Neural cell (in vitro differentiated cells): Measurements from ENCODE around the gene AHNAK2. TPM values are rescaled to one million over a fixed set of nuclear protein-coding genes. Genes with fewer than 3 reads are reported as not detected.

Experiments used
- H2AFZ ChIP-seq: fragments of 200-600, 300-800 bp; sonication (generic), shearing (Covaris generic); 2 replicates; pipeline ENCODE4 v1.6.0; 2014; ENCODE audit warnings: low read depth, mild to moderate bottlenecking, antibody characterized with exemption, low read length, moderate library complexity
- H3F3A ChIP-seq: fragments of 200-600 bp; shearing (Covaris generic); 2 replicates; pipeline ENCODE4 v1.6.1; 2016; ENCODE audit warnings: mild to moderate bottlenecking, moderate library complexity, mixed read lengths, antibody characterized with exemption, low read length; ENCODE audit not compliant: insufficient read depth, poor library complexity, severe bottlenecking
- H3K27ac ChIP-seq: fragments of 200-600, 300-800 bp; sonication (generic), shearing (Covaris generic); 2 replicates; pipeline ENCODE4 v1.5.1; 2014; ENCODE audit warnings: mild to moderate bottlenecking, low read length, moderate library complexity
- H3K27me3 ChIP-seq: fragments of 300-800, 200-600 bp; sonication (generic), shearing (Covaris generic); 2 replicates; pipeline ENCODE4 v1.6.0; 2014; ENCODE audit warnings: mild to moderate bottlenecking, low read depth, low read length, moderate library complexity; ENCODE audit not compliant: insufficient read depth
- H3K36me3 ChIP-seq: fragments of 300-800, 200-600 bp; sonication (generic), shearing (Covaris generic); 2 replicates; pipeline ENCODE4 v1.5.1; 2014; ENCODE audit warnings: mild to moderate bottlenecking, antibody characterized with exemption, low read length, moderate library complexity; ENCODE audit not compliant: insufficient read depth
- H3K4me2 ChIP-seq: fragments of 300-800, 200-600 bp; sonication (generic), shearing (Covaris generic); 2 replicates; pipeline ENCODE4 v1.6.0; 2014; ENCODE audit warnings: mild to moderate bottlenecking, low read length
- H3K4me3 ChIP-seq: fragments of 300-800, 200-600 bp; sonication (generic), shearing (Covaris generic); 2 replicates; pipeline ENCODE4 v1.5.1; 2014; ENCODE audit warnings: mild to moderate bottlenecking, low read length, moderate library complexity
- H3K79me2 ChIP-seq: fragments of 200-600 bp; shearing (Covaris generic); replicated peaks from 2 replicates; pipeline ENCODE4 v1.6.0; 2014; ENCODE audit warnings: mild to moderate bottlenecking, low read length, moderate library complexity; ENCODE audit not compliant: insufficient read depth
- H3K9ac ChIP-seq: fragments of 300-800, 200-600 bp; sonication (generic), shearing (Covaris generic); 2 replicates; pipeline ENCODE4 v1.6.1; 2016; ENCODE audit warnings: mild to moderate bottlenecking, low read length, mixed read lengths
- H3K9me2 ChIP-seq: fragments of 200-600 bp; shearing (Covaris generic); 2 replicates; pipeline ENCODE4 v1.6.1; 2016; ENCODE audit warnings: mild to moderate bottlenecking, low read length, mixed read lengths; ENCODE audit not compliant: insufficient read depth
- H3K9me3 ChIP-seq: fragments of 200-600, 300-800 bp; sonication (generic), shearing (Covaris generic); 2 replicates; pipeline ENCODE4 v1.6.1; 2016; ENCODE audit warnings: mild to moderate bottlenecking, mixed run types, low read length, moderate library complexity, mixed read lengths
- H4K20me1 ChIP-seq: fragments of 200-600 bp; shearing (Covaris generic); 2 replicates; pipeline ENCODE4 v1.6.1; 2016; ENCODE audit warnings: mild to moderate bottlenecking, mixed run types; ENCODE audit not compliant: insufficient read depth
- CTCF ChIP-seq: fragments of 450-650 bp; IDR thresholded peaks from 2 replicates; pipeline ENCODE4 v1.5.1; 2014; ENCODE audit warnings: antibody characterized with exemption, mild to moderate bottlenecking, moderate library complexity; ENCODE audit not compliant: poor library complexity, severe bottlenecking
- EP300 ChIP-seq: fragments of 450-650 bp; conservative IDR thresholded peaks from 2 replicates; pipeline ENCODE4 v1.6.1; 2014; ENCODE audit warnings: antibody characterized with exemption, mild to moderate bottlenecking, moderate library complexity; ENCODE audit not compliant: poor library complexity, severe bottlenecking
- EZH2 ChIP-seq: fragments of 200-600, 300-800 bp; shearing (Covaris generic), sonication (generic); IDR thresholded peaks from 2 replicates; pipeline ENCODE4 v1.6.1; 2014; ENCODE audit warnings: antibody characterized with exemption, low read length, borderline replicate concordance, mild to moderate bottlenecking; ENCODE audit not compliant: insufficient read depth, poor library complexity, severe bottlenecking
- MXI1 ChIP-seq: fragments of 450-650 bp; conservative IDR thresholded peaks from 2 replicates; pipeline ENCODE4 v1.6.1; 2014; ENCODE audit warnings: antibody characterized with exemption, mild to moderate bottlenecking; ENCODE audit not compliant: poor library complexity, severe bottlenecking
- POLR2AphosphoS5 ChIP-seq: IDR thresholded peaks from 2 replicates; pipeline ENCODE4 v1.6.1; 2012
- RAD21 ChIP-seq: fragments of 450-650 bp; conservative IDR thresholded peaks from 2 replicates; pipeline ENCODE4 v1.6.1; 2014; ENCODE audit warnings: antibody characterized with exemption, mild to moderate bottlenecking, moderate library complexity
- REST ChIP-seq: IDR thresholded peaks from 2 replicates; pipeline ENCODE4 v1.6.1; 2012; ENCODE audit warnings: borderline replicate concordance
- SMC3 ChIP-seq: fragments of 450-650 bp; conservative IDR thresholded peaks from 2 replicates; pipeline ENCODE4 v1.6.1; 2014; ENCODE audit warnings: antibody characterized with exemption, mild to moderate bottlenecking, moderate library complexity; ENCODE audit not compliant: poor library complexity
- TAF1 ChIP-seq: IDR thresholded peaks from 2 replicates; pipeline ENCODE4 v1.6.1; 2012; ENCODE audit warnings: low read depth
- polyA plus RNA-seq: library from polyadenylated mRNA; depleted of rRNA; stranded (reverse); fragments of >200 nt; gene quantifications from 2 replicates; pipeline ENCODE4 v1.2.3, GENCODE V29; 2014

The AHNAK2 gene
- polyA plus RNA-seq, 1 donor from 2014 or later: 1.4 TPM

GRCh38 chr14:104899781-104900180, 78.4 kb downstream of the AHNAK2 start (continued):
- no peak for TF ChIP-seq EZH2
- no peak for TF ChIP-seq RAD21

- TF ChIP-seq TAF1 (no peak), REST (no peak), RAD21 (no peak)
- Histone ChIP-seq H4K20me1 (no peaks in the 10 kb centered on the region), H3K9me3 (no peaks in the 10 kb centered on the region), H3K27me3 (no peaks in the 10 kb centered on the region), H3K79me2 (no peaks in the 10 kb centered on the region), H3F3A (no peaks in the 10 kb centered on the region), H3K9ac (no peak overlapping the region), H3K27ac (no peak overlapping the region), H3K9me2 (no peaks in the 10 kb centered on the region), H3K36me3 (no peaks in the 10 kb centered on the region), H3K4me3 (no peak overlapping the region), H3K4me2 (no peak overlapping the region), H2AFZ (no peak overlapping the region)
These were observed 79.2 kb downstream of the AHNAK2 start for GRCh38 chr14:104898870-104899510.

- Histone ChIP-seq H3K27ac (no peak overlapping the region), H3K9me2 (no peaks in the 10 kb centered on the region), H3K9me3 (no peaks in the 10 kb centered on the region), H4K20me1 (no peaks in the 10 kb centered on the region), H3K79me2 (no peaks in the 10 kb centered on the region), H3K9ac (no peak overlapping the region), H3K4me2 (no peak overlapping the region), H2AFZ (no peak overlapping the region), H3K4me3 (no peak overlapping the region), H3K36me3 (no peaks in the 10 kb centered on the region), H3F3A (no peaks in the 10 kb centered on the region), H3K27me3 (no peaks in the 10 kb centered on the region)
- no peak for TF ChIP-seq RAD21
- TF ChIP-seq REST: no peak
- TF ChIP-seq MXI1: no peak
- TF ChIP-seq TAF1: no peak
- no peak for TF ChIP-seq EP300
- TF ChIP-seq SMC3: no peak
- no peak for TF ChIP-seq EZH2
- no peak for TF ChIP-seq CTCF
- no peak for TF ChIP-seq POLR2AphosphoS5
These were observed 80.0 kb downstream of the AHNAK2 start for GRCh38 chr14:104898195-104898558.
